LNCaP clone FGC (cell line): ENCODE measurements around the gene CCDC32.
A peak's percentile ranks its signal among the peaks of the same experiment; 100 is the strongest.

Experiments
- DNase-seq: peaks from one replicate; pipeline ENCODE4 v3.0.0-alpha.2; 2011; ENCODE audit warnings: low read depth
- H3K4me3 ChIP-seq: 2 replicates; pipeline ENCODE4 v1.5.1; 2011; ENCODE audit warnings: mild to moderate bottlenecking, low read depth, low read length, control low read depth
- CTCF ChIP-seq: IDR thresholded peaks from 2 replicates; pipeline ENCODE4 v1.5.1; 2012; ENCODE audit warnings: mild to moderate bottlenecking; ENCODE audit not compliant: control insufficient read depth, insufficient read depth; ENCODE audit errors: extremely low read depth

The CCDC32 gene

GRCh38 chr15:40525855-40526254 is 39.0 kb downstream of the CCDC32 start:
- TF ChIP-seq CTCF: no peak
- H3K4me3 ChIP-seq: no peak overlapping the region
- no peak for DNase-seq

DNA sequence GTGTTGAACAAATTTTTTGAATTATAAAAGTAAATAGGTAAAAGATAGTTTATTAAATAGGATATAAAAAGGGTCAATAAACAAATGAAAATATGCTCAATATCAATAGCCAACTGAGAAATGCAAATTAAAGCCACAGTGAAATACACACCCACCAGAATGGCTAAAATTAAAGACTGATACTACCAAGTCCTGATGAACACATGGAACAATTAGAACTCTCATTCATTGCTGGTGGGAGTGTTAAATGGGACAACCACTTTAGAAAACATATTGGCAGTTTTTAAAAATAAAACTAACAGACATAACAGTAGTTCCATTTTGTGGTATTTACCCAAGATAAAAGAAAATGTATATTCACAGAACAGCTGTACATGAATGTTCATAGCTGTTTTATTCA is 41.2 kb downstream of the CCDC32 start:
- no peak for DNase-seq

DNA sequence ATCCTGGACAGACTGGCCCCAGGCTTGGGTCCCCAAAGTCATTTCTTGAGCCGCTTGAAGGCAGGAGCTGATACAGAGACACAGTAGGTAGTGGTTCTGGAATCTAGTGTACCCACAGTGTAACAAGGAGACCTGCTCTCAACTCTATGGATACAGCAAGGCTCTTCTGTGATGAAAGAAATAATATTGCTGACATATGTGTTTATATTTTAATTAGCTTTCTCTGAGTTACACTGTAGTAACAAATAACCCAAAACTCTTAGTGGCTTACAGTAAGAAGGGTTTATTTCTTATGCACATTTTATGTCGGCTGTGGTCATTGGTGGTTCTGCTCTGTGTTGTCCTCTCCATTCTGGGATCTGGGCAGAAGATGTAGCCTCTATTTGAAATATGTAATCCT is 48.5 kb downstream of the CCDC32 start:
- no peak for DNase-seq

More for the DNA sequence above, 41.2 kb downstream of the CCDC32 start:
- TF ChIP-seq CTCF: no peak
- no peak overlapping the region for H3K4me3 ChIP-seq

DNA sequence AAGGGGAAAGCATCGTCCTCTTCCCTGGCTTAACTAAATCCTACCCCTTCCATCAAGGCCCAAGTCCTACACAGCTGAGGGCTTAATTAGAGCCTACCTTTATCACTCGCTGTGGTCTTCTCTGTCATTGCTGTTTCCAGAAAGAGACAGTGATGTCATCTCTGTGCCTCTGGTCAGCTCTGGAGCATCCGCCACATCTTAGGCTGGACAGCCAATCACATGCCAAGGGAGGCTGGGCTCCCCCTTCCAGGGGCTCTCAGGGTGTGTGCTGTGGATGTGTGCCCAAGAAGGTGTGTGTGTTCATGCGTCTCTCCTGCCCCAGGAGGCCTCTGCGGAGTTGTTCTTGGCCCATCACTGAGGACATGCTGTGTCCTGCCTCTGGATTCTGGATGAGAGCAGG is 51.2 kb downstream of the CCDC32 start:
- no peak for TF ChIP-seq CTCF
- no peak for DNase-seq
- H3K4me3 ChIP-seq: no peak overlapping the region

More for the DNA sequence above, 48.5 kb downstream of the CCDC32 start:
- no peak for TF ChIP-seq CTCF
- H3K4me3 ChIP-seq: no peak overlapping the region

GRCh38 chr15:40512440-40512839 is 52.4 kb downstream of the CCDC32 start:
- peak overlapping the region; percentile 56 for H3K4me3 ChIP-seq
- TF ChIP-seq CTCF: no peak
- no peak for DNase-seq

DNA sequence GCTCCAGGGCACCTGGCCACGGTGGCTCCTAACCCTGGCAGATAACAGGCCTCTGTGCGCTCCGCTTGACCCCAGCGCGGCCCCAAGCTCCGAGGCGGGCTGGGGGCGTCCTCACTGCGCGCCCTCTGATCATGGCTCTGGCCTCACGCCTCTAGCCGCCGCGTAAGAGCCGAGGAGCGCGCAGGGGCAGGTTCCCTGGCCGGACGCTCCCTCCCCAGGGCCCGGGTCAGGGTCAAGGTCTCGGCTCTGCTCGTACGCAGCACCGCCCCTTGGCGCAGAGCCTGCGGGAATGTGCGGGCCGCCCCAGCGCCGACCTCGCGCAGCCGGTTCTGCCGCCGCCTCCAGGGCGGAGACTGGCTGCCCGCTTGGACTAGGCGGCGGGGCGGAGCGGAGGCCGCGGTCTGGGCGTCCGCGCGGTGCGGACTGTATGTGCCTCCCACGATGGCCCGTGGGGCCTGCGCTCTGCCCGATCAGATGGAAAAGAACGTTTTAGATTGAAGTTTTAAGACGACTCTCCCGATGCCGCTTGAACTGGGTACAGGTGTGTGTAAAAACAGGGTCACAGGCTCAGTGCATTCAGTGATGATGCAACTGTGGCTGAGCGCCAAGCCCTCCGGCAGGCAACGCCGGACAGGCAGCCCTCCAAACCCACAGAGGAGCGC is 53.2 kb downstream of the CCDC32 start:
- H3K4me3 ChIP-seq: peak overlapping the region; percentile 56
- DNase-seq: peak; percentile 76
- TF ChIP-seq CTCF: no peak

DNA sequence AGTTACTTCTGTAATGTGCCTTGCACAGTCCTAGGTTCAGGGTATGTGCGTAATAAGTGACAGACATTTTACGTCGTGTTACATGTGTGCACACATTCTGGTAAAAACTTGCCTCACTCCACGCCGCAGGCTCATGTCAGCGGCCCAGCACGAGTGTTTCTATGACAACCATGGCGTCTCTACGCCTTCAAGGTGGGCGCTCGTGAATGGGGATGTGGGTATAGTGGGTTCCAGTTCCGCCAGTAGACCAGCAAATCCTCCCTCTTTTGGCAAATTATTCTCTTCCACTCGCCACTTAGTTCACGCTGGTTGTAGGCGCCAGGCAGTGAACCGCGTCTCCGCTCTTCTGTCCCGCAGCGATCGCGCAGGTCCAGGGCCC is 53.8 kb downstream of the CCDC32 start:
- no peak for TF ChIP-seq CTCF
- peak overlapping the region; percentile 56 for H3K4me3 ChIP-seq
- DNase-seq: no peak
